Measurements from ENCODE around the gene MACROH2A1.

DNA sequence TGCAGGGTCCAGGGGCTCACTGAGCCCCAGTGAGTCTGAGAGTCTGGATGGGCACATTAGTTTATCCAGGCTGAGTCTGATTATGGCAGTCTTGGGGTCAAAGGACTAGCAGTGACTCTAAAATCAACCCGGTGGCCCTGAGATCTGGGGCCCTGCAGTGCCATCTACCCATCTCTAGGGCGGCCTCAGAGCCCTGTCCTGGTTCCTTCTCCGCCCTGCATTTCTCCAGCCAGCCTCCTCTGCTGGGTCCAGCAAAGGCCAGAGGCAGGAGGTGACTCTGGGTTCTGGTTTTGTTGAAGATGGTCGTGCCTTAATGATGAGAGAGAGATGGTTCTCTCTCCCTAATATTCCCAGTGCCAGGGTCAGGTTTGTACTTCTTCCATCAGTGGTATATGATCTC, 33.1 kb upstream of the MACROH2A1 start:
- TF ChIP-seq, protein P1, sequence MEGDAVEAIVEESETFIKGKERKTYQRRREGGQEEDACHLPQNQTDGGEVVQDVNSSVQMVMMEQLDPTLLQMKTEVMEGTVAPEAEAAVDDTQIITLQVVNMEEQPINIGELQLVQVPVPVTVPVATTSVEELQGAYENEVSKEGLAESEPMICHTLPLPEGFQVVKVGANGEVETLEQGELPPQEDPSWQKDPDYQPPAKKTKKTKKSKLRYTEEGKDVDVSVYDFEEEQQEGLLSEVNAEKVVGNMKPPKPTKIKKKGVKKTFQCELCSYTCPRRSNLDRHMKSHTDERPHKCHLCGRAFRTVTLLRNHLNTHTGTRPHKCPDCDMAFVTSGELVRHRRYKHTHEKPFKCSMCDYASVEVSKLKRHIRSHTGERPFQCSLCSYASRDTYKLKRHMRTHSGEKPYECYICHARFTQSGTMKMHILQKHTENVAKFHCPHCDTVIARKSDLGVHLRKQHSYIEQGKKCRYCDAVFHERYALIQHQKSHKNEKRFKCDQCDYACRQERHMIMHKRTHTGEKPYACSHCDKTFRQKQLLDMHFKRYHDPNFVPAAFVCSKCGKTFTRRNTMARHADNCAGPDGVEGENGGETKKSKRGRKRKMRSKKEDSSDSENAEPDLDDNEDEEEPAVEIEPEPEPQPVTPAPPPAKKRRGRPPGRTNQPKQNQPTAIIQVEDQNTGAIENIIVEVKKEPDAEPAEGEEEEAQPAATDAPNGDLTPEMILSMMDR (IDR thresholded peaks at IDR 0.05) = no peak
- TF ChIP-seq POLR2A (IDR thresholded peaks at IDR 0.05) = no peak
